Vagina (tissue), 2 donors: ENCODE data around the gene RFX2. TPM values are rescaled to one million over a fixed set of nuclear protein-coding genes. Genes with fewer than 3 reads are reported as not detected.
"Not testable (repeated sequence)": the region's sequence is repeated elsewhere in the genome, so short reads cannot be mapped to it uniquely, and the experiment has no call there.

Experiments
- DNase-seq, 2 donors: peaks; one replicate each; pipeline ENCODE4 v3.0.0-alpha.2; 2017; ENCODE audit errors: extremely low spot score in 2 of 2
- H3K27ac ChIP-seq: fragments of 200-600 bp; sonication (generic); one replicate; pipeline ENCODE4 v1.5.1; 2019
- H3K27me3 ChIP-seq: fragments of 200-600 bp; sonication (generic); one replicate; pipeline ENCODE4 v1.5.1; 2019
- H3K36me3 ChIP-seq, 2 donors: fragments of 200-600 bp; sonication (generic); one replicate each; pipeline ENCODE4 v1.5.1; 2017 to 2019
- H3K4me1 ChIP-seq: fragments of 200-600 bp; sonication (generic); one replicate; pipeline ENCODE4 v1.5.1; 2019
- H3K4me3 ChIP-seq, 2 donors: fragments of 200-600 bp; sonication (generic); 1 replicate in 1 of 2; 2 replicates in 1 of 2; pipeline ENCODE4 v1.5.1; 2016 to 2019
- H3K9me3 ChIP-seq: fragments of 200-600 bp; sonication (generic); one replicate; pipeline ENCODE4 v1.5.1; 2019
- POLR2A ChIP-seq, 2 donors: fragments of 450-650 bp; IDR thresholded peaks; one replicate each; pipeline ENCODE4 v1.6.1; 2017; ENCODE audit warnings: antibody characterized with exemption in 2 of 2, mild to moderate bottlenecking in 2 of 2, moderate library complexity in 2 of 2
- POLR2AphosphoS5 ChIP-seq, 2 donors: sonication (generic); formaldehyde crosslinking; IDR thresholded peaks; one replicate each; pipeline ENCODE4 v1.9.0; 2017; ENCODE audit warnings: antibody characterized with exemption in 2 of 2, mild to moderate bottlenecking in 2 of 2, low read depth in 1 of 2; ENCODE audit not compliant: insufficient read depth in 1 of 2
- intact Hi-C: fragments of 100-400 bp; cut with DNase I; formaldehyde crosslinking; loops from one replicate; pipeline ENCODE4 v1.15.1; 2023
- total RNA-seq: library from RNA; depleted of rRNA; stranded (reverse); fragments of >200 nt; gene quantifications from one replicate; pipeline ENCODE4 v1.2.3, GENCODE V29; 2016
- TF ChIP-seq, protein P1 (sequence below), 3 experiments: fragments of 450-650 bp in 2 of 3; fragments of 200-600 bp in 1 of 3; sonication (generic) in 1 of 3; IDR thresholded peaks; one replicate each; pipeline ENCODE4 v1.5.1; 2017 to 2019; ENCODE audit warnings: antibody characterized with exemption in 3 of 3, mild to moderate bottlenecking in 2 of 3, moderate library complexity in 2 of 3

RFX2 gene
- total RNA-seq, 1 donor from 2014 or later = 12.0 TPM

DNA sequence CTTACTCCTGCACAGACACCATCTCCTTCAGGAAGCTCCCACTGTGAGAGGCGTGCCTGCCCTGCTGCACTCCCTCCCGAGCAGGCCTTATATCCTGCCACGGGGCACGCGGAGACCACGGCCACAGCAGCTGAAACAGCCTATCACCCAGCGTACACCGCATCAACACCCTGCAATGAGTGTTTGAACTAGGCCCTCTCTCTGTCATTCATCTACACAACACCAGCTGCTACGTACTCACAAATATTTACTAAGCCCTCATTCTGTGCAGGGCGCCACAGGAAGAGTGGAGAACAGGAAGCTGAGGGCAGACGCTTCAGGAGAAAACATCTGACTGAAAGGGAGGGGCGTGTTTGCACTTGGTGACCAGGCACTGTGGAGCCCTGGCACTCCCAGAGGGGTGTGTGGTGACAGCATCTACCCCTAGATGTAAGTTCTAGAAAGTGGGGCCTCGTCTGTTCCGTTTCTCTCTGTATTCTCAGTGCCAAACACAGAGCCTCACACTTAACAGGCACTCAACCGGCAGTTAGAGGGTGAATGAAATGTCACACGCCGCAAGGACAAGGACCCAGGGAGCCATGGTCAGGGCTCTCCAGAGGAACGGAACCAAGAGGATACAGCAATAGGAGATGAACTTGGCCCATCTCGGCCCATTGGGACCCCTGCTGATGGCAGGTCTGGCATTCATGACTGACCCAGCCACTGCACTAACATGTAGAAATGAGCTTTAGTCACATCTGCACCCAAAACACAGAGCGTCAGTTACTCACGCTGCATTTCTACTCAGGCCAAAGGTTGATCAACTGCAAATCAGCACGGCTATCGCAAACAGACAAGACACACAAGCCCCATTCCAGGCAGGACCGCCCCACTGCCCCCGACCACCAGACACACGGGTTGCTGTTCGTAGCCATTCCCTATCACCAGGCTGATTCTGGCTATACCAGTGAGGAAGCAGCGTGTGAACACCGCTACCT, 148.0 kb downstream of the RFX2 start:
- no peaks in the 10 kb centered on the region for H3K36me3 ChIP-seq
- H3K9me3 ChIP-seq = no peaks in the 10 kb centered on the region
- DNase-seq = no peak
- no peaks in the 10 kb centered on the region for H3K27me3 ChIP-seq
- peak overlapping the region; percentile 54 for H3K27ac ChIP-seq
- TF ChIP-seq POLR2A (IDR thresholded peaks at IDR 0.05) (no peak), POLR2AphosphoS5 (IDR thresholded peaks at IDR 0.05; ENCODE audit: insufficient read depth in 1 of 2, low read depth in 1 of 2) (peak; percentile 24 to 36)
- H3K4me3 ChIP-seq = no peak overlapping the region
- H3K4me1 ChIP-seq = peaks cover 92% of the 10 kb centered on the region
- intact Hi-C loops = no loop called here

DNA sequence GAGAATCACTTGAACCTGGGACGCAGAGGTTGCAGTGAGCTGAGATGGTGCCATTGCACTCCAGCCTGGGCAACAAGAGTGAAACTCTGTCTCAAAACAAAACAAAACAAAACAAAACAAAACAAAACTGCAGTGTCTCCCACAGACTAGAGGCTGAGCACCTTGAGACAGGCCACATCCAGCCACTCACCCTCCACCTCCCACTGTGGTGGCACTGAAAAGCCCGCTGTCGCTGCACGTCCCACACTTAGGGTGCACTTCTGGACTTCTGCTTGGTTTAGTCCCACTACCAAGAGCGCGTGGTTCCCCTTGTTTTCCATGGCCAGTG, 148.7 kb downstream of the RFX2 start:
- intact Hi-C loops, H3K27me3 ChIP-seq, H3K36me3 ChIP-seq, H3K4me3 ChIP-seq, H3K9me3 ChIP-seq, DNase-seq: not testable (repeated sequence)
- Histone ChIP-seq H3K4me1 (peaks cover 86% of the 10 kb centered on the region), H3K27ac (peak overlapping the region; percentile 54)

- H3K27ac ChIP-seq = peak overlapping the region; percentile 15
- H3K4me3 ChIP-seq = no peak overlapping the region
- peaks cover 77% of the 10 kb centered on the region for H3K4me1 ChIP-seq
- DNase-seq = no peak
- no peaks in the 10 kb centered on the region for H3K36me3 ChIP-seq
- no peak for TF ChIP-seq POLR2AphosphoS5 (IDR thresholded peaks at IDR 0.05; ENCODE audit: insufficient read depth in 1 of 2, low read depth in 1 of 2)
- no peaks in the 10 kb centered on the region for H3K27me3 ChIP-seq
- H3K9me3 ChIP-seq = no peaks in the 10 kb centered on the region
- intact Hi-C loops = no loop called here
These were observed 150.0 kb downstream of the RFX2 start for GRCh38 chr19:5960005-5961001.

- TF ChIP-seq POLR2A (IDR thresholded peaks at IDR 0.05) (no peak), POLR2AphosphoS5 (IDR thresholded peaks at IDR 0.05; ENCODE audit: insufficient read depth in 1 of 2, low read depth in 1 of 2) (no peak)
- TF ChIP-seq, protein P1, sequence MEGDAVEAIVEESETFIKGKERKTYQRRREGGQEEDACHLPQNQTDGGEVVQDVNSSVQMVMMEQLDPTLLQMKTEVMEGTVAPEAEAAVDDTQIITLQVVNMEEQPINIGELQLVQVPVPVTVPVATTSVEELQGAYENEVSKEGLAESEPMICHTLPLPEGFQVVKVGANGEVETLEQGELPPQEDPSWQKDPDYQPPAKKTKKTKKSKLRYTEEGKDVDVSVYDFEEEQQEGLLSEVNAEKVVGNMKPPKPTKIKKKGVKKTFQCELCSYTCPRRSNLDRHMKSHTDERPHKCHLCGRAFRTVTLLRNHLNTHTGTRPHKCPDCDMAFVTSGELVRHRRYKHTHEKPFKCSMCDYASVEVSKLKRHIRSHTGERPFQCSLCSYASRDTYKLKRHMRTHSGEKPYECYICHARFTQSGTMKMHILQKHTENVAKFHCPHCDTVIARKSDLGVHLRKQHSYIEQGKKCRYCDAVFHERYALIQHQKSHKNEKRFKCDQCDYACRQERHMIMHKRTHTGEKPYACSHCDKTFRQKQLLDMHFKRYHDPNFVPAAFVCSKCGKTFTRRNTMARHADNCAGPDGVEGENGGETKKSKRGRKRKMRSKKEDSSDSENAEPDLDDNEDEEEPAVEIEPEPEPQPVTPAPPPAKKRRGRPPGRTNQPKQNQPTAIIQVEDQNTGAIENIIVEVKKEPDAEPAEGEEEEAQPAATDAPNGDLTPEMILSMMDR (IDR thresholded peaks at IDR 0.05) = no peak
- Histone ChIP-seq H3K9me3 (no peaks in the 10 kb centered on the region), H3K4me3 (no peak overlapping the region), H3K4me1 (peaks cover 80% of the 10 kb centered on the region), H3K27ac (no peak overlapping the region), H3K36me3 (no peaks in the 10 kb centered on the region), H3K27me3 (no peaks in the 10 kb centered on the region)
- DNase-seq = no peak
- intact Hi-C loops = no loop called here
These were observed 150.9 kb downstream of the RFX2 start for GRCh38 chr19:5959260-5960004.

DNA sequence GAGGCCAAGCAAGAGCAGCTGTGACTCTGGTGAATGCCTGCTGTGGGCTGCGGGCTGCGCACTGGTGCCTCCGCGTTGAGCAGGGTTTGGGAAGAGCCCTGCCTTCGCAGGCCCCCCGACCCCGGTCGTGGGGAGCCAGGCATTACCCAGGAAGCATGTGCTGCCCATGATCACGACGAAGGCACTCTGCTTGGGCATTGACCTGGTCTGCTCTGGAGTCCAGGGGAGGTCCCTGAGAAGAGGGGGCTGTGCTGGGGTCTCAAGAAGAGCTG, 151.5 kb downstream of the RFX2 start:
- Histone ChIP-seq H3K27me3 (no peaks in the 10 kb centered on the region), H3K4me3 (no peak overlapping the region), H3K27ac (no peak overlapping the region), H3K9me3 (no peaks in the 10 kb centered on the region), H3K4me1 (peaks cover 80% of the 10 kb centered on the region), H3K36me3 (no peaks in the 10 kb centered on the region)
- TF ChIP-seq POLR2A (IDR thresholded peaks at IDR 0.05) (no peak), POLR2AphosphoS5 (IDR thresholded peaks at IDR 0.05; ENCODE audit: insufficient read depth in 1 of 2, low read depth in 1 of 2) (no peak)
- TF ChIP-seq, protein P1 (IDR thresholded peaks at IDR 0.05) = no peak
- DNase-seq = no peak
- intact Hi-C loops = no loop called here
